HFFc6 (cell line): Measurements from ENCODE around the gene HSPB6. TPM values are rescaled to one million over a fixed set of nuclear protein-coding genes. Genes with fewer than 3 reads are reported as not detected.
"Not testable (repeated sequence)": the region's sequence is repeated elsewhere in the genome, so short reads cannot be mapped to it uniquely, and the experiment has no call there.

Source experiments
- DNase-seq: peaks from one replicate; pipeline ENCODE4 v3.0.0-alpha.2; 2018
- H3K27ac Mint-ChIP-seq: 2 replicates; pipeline ENCODE4 v1.8.0; 2020; ENCODE audit warnings: mild to moderate bottlenecking, mixed read lengths
- H3K27me3 Mint-ChIP-seq: 2 replicates; pipeline ENCODE4 v1.8.0; 2021; ENCODE audit warnings: mild to moderate bottlenecking, moderate library complexity, mixed read lengths; ENCODE audit not compliant: insufficient read depth
- H3K36me3 Mint-ChIP-seq: 2 replicates; pipeline ENCODE4 v1.8.0; 2021; ENCODE audit warnings: low read depth, mixed read lengths
- H3K4me1 Mint-ChIP-seq: 2 replicates; pipeline ENCODE4 v1.8.0; 2020; ENCODE audit warnings: low read depth, mixed read lengths
- H3K4me3 Mint-ChIP-seq: 2 replicates; pipeline ENCODE4 v1.8.0; 2020; ENCODE audit warnings: mild to moderate bottlenecking, moderate library complexity, mixed read lengths
- H3K9me3 Mint-ChIP-seq: 2 replicates; pipeline ENCODE4 v1.8.0; 2020; ENCODE audit warnings: mild to moderate bottlenecking, mixed read lengths
- CTCF ChIP-seq: fragments of 200-600 bp; sonication (generic); IDR thresholded peaks from 2 replicates; pipeline ENCODE4 v1.5.0; 2021; ENCODE audit warnings: antibody characterized with exemption, mild to moderate bottlenecking
- total RNA-seq, 6 experiments: library from RNA; stranded (reverse); fragmentation: NEBNext Ultra II Directional; extraction: Animal tissue kit (Norgen Biotek cat#: 25700); gene quantifications; 2 replicates in 1 of 6; 3 replicates in 5 of 6; pipeline ENCODE4 v1.2.3, GENCODE V29; 2021

The HSPB6 gene
- total RNA-seq, 6 experiments from 2014 or later = 37.0 to 122 (median 43.9) TPM

GRCh38 chr19:35796645-35797542 lies 40.1 kb upstream of the HSPB6 start:
- no peaks in the 10 kb centered on the region for H3K4me1 Mint-ChIP-seq
- no peak overlapping the region for H3K27ac Mint-ChIP-seq
- H3K4me3 Mint-ChIP-seq = no peak overlapping the region
- DNase-seq = no peak
- TF ChIP-seq CTCF = no peak
- peaks cover 40% of the 10 kb centered on the region for H3K27me3 Mint-ChIP-seq
- H3K36me3 Mint-ChIP-seq = no peaks in the 10 kb centered on the region
- no peaks in the 10 kb centered on the region for H3K9me3 Mint-ChIP-seq

DNA sequence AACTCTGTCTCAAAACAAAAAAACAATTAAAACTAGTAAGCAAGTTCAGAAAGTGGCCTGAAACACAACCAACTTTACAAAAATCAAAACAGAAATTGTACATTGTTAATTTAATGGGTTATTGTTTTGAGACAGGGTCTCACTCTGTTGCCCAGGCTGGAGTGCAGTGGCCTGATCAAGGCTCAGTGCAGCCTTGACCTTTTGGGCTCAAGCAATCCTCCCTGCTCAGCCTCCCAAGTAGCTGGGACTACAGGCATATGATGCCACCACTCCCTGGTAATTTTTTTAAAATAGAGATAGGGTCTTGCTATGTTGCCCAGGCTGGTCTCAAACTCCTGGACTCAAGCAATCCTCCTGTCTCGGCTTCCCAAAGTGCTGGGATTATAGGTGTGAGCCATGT lies 38.7 kb upstream of the HSPB6 start:
- H3K36me3 Mint-ChIP-seq, H3K9me3 Mint-ChIP-seq, H3K4me3 Mint-ChIP-seq, H3K27ac Mint-ChIP-seq, DNase-seq, H3K4me1 Mint-ChIP-seq: not testable (repeated sequence)
- H3K27me3 Mint-ChIP-seq = peaks cover 35% of the 10 kb centered on the region

GRCh38 chr19:35793381-35794165 lies 36.7 kb upstream of the HSPB6 start:
- TF ChIP-seq CTCF = no peak
- H3K9me3 Mint-ChIP-seq = no peaks in the 10 kb centered on the region
- no peak overlapping the region for H3K4me3 Mint-ChIP-seq
- no peak for DNase-seq
- peaks cover 20% of the 10 kb centered on the region for H3K27me3 Mint-ChIP-seq
- no peak overlapping the region for H3K27ac Mint-ChIP-seq
- H3K4me1 Mint-ChIP-seq = no peaks in the 10 kb centered on the region
- H3K36me3 Mint-ChIP-seq = no peaks in the 10 kb centered on the region

DNA sequence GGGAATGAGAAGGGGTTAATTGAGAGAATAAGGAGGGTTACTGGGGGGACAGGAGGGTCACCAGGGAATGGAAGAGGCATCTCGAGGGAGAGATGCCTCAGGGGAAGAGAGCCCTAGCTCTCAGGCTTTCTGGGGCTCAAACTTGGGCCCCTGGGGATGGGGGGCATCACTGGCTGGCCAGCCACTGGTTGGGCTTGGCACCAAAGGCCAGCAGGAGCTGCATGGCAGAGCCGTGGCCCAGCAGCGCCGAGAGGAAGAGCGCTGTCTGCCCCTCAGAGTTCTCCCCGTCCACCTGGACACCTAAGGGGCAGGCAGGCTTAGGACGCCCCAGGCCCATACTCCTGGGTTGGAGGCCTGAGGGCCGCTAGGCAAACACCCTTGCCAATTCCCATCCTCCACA lies 36.1 kb upstream of the HSPB6 start:
- TF ChIP-seq CTCF = no peak
- Mint-ChIP-seq H3K27ac (no peak overlapping the region), H3K4me1 (no peaks in the 10 kb centered on the region), H3K36me3 (no peaks in the 10 kb centered on the region), H3K4me3 (no peak overlapping the region), H3K27me3 (peaks cover 16% of the 10 kb centered on the region), H3K9me3 (no peaks in the 10 kb centered on the region)
- no peak for DNase-seq

DNA sequence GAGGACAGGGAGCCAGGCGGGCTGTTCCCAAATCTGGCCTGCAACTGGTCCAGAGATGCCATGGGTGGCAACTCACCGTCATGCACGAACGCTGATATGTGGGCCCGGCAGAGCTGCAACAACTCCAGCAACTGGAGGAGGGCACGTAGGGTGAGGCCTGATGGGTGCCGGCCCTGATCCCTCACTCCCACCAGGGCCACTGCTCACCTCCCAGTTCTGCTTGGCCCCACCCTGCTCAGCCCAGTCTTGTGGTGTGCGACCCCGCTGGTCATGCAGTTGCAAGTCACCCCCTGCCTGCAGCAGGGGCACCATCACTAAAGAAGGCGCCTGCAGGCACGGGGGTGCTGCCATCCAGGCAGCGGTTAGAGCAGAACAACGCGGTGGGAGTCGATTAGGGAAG lies 35.5 kb upstream of the HSPB6 start:
- no peaks in the 10 kb centered on the region for H3K36me3 Mint-ChIP-seq
- H3K27me3 Mint-ChIP-seq = peaks cover 16% of the 10 kb centered on the region
- H3K9me3 Mint-ChIP-seq = no peaks in the 10 kb centered on the region
- no peak overlapping the region for H3K27ac Mint-ChIP-seq
- no peaks in the 10 kb centered on the region for H3K4me1 Mint-ChIP-seq
- no peak overlapping the region for H3K4me3 Mint-ChIP-seq
- no peak for TF ChIP-seq CTCF
- DNase-seq = no peak

GRCh38 chr19:35791814-35792279 lies 35.0 kb upstream of the HSPB6 start:
- no peaks in the 10 kb centered on the region for H3K9me3 Mint-ChIP-seq
- TF ChIP-seq CTCF = no peak
- peaks cover 13% of the 10 kb centered on the region for H3K27me3 Mint-ChIP-seq
- no peak overlapping the region for H3K27ac Mint-ChIP-seq
- H3K36me3 Mint-ChIP-seq = no peaks in the 10 kb centered on the region
- no peak for DNase-seq
- no peak overlapping the region for H3K4me3 Mint-ChIP-seq
- H3K4me1 Mint-ChIP-seq = no peaks in the 10 kb centered on the region
